Measurements from ENCODE around the gene IFT43. TPM values are rescaled to one million over a fixed set of nuclear protein-coding genes. Genes with fewer than 3 reads are reported as not detected.

Gene IFT43
- total RNA-seq, 4 donors from 2014 or later = 16.2 to 31.4 (median 26.1) TPM

DNA sequence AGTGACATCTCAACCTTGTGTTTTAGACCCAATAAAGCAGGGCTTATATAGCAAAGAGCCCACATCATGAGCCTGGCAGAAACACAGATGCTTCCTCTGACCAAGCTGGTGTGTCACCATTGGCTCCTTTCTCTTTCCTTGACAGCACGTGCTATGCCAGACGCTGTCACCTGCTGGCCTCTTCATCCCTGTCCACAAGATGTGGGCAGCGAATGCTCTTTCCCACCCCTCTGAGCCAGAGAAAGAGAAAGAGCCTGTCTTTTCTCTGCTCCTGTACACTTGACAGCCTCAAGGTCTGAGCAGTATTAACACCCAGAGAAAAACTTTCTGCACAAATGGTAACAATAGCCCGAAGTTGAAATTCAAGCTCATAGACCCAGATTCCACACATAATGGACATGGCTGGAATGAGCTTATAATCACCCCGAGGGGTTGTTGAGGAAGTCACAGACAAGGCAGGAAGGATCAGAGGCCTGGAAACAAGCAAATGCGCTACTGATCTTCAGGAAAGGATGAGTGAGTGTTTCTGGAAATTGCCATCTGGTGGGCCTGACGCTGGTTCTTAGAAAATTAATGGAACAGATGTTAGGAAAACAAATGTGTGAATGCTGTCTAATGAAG lies 12.7 kb upstream of the IFT43 start:
- Histone ChIP-seq H3K4me1 (peaks cover 0 to 37% (median 4%) of the 10 kb centered on the region in 4 donors), H3K27me3 (no peaks in the 10 kb centered on the region), H3K4me3 (no peak overlapping the region), H3K27ac (no peak overlapping the region), H3K36me3 (peaks cover 0 to 15% (median 0%) of the 10 kb centered on the region in 3 donors), H3K9me3 (no peaks in the 10 kb centered on the region)
- WGBS, 2 donors = 33 to 49% methylated on average over 7 of the region's 7 CpGs
- no peak for DNase-seq (ENCODE audit: low spot score in 2 of 2)
- TF ChIP-seq POLR2A (IDR thresholded peaks at IDR 0.05) = no peak
- TF ChIP-seq, protein P1, sequence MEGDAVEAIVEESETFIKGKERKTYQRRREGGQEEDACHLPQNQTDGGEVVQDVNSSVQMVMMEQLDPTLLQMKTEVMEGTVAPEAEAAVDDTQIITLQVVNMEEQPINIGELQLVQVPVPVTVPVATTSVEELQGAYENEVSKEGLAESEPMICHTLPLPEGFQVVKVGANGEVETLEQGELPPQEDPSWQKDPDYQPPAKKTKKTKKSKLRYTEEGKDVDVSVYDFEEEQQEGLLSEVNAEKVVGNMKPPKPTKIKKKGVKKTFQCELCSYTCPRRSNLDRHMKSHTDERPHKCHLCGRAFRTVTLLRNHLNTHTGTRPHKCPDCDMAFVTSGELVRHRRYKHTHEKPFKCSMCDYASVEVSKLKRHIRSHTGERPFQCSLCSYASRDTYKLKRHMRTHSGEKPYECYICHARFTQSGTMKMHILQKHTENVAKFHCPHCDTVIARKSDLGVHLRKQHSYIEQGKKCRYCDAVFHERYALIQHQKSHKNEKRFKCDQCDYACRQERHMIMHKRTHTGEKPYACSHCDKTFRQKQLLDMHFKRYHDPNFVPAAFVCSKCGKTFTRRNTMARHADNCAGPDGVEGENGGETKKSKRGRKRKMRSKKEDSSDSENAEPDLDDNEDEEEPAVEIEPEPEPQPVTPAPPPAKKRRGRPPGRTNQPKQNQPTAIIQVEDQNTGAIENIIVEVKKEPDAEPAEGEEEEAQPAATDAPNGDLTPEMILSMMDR (IDR thresholded peaks at IDR 0.05) = no peak
- no peak for TF ChIP-seq EP300 (IDR thresholded peaks at IDR 0.05)

DNA sequence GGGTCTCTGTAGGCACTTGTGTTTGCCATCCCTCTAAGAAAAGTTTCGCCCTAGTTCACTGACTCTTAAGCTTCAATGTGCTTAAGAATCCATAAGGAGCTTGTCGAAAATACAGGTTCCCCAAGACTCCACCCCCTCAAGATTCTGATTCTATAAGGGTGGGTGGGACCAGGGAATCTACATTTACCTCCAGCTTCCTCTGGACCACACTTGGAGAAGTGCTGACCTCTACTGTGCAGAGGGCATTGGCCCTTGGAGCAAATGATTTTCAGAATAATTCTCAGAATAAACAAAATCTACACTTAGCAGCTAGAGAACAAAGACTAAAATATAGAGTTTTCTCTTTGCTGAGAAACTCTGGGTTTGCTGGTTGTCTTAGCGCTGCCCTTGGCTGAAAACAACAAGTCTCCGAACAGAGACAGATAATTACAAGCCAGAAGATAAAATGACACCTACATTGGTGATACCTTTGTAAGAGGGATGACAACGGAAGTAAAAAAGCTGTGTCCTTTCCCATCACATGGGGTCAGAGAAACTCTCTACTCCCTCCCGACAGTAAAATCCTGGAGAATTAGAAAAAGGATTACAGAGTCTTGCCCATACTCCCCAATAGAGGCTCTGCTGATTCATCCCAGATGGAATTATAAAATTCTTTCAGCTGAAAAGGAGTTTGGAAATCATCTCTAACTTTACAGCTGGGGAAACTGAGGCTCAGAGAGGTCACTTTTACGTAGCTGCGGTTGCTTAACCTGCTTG lies 8.6 kb upstream of the IFT43 start:
- TF ChIP-seq EP300 (IDR thresholded peaks at IDR 0.05) (no peak), POLR2A (IDR thresholded peaks at IDR 0.05) (no peak)
- TF ChIP-seq, protein P1 (IDR thresholded peaks at IDR 0.05) = no peak
- Histone ChIP-seq H3K36me3 (no peaks in the 10 kb centered on the region), H3K9me3 (no peaks in the 10 kb centered on the region), H3K27me3 (no peaks in the 10 kb centered on the region), H3K4me3 (no peak overlapping the region), H3K27ac (peak overlapping the region in 1 of 4 donors; percentile 28), H3K4me1 (peaks cover 0 to 54% (median 18%) of the 10 kb centered on the region in 4 donors)
- DNase-seq (ENCODE audit: low spot score in 2 of 2) = no peak
- 51 to 54% methylated on average over 8 of the region's 8 CpGs for WGBS, 2 donors

DNA sequence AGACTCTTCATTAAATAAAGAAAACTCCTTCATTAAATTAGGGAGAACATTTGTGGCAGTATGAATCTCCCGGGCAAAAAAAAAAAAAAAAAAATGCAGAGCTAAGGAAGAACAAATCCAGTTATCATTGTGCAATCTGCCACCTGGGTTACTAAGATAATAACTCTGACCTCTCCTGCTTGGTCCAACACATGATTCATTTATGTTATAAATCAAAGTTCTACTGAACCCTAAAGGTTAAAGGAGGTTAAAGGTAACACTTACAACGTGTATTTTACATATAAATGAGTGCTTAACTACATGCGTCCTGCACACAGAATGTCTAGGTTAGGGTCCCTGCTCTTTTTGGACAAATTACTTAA lies 8.0 kb upstream of the IFT43 start:
- no peaks in the 10 kb centered on the region for H3K36me3 ChIP-seq
- no peak overlapping the region for H3K4me3 ChIP-seq
- 45 to 52% methylated on average over 3 of the region's 3 CpGs for WGBS, 2 donors
- H3K27ac ChIP-seq = peak overlapping the region in 1 of 4 donors; percentile 28
- DNase-seq (ENCODE audit: low spot score in 2 of 2) = no peak
- no peaks in the 10 kb centered on the region for H3K27me3 ChIP-seq
- no peaks in the 10 kb centered on the region for H3K9me3 ChIP-seq
- H3K4me1 ChIP-seq = peaks cover 0 to 54% (median 18%) of the 10 kb centered on the region in 4 donors
- TF ChIP-seq, protein P1 (IDR thresholded peaks at IDR 0.05) = no peak
- no peak for TF ChIP-seq EP300 (IDR thresholded peaks at IDR 0.05)
- no peak for TF ChIP-seq POLR2A (IDR thresholded peaks at IDR 0.05)

DNA sequence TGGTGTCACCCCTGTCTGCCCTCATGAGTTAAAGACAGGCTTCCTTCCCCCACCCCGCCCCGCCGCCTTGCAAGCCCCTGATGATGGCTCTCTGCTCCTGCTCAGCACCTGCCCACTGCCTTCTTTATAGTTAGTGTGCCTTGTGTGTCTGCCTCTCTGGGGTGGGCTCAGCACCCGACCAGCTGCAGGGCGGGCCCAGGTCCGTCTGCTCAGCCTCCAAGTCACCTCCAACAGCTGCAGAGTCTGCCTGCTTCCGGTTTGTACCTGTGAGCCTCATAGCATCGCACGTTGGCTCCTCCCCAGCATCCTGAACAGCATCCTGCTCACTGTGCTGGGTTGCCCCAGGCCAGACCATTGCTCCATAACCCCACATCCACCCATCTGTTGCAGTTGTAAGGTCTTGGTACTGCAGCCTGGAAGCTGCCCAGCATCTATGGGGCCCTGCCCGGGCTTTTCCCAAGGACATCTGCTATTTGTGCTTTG lies 7.3 kb upstream of the IFT43 start:
- peak overlapping the region in 1 of 4 donors; percentile 93 for H3K27ac ChIP-seq
- TF ChIP-seq, protein P1 (IDR thresholded peaks at IDR 0.05) = no peak
- no peak for TF ChIP-seq EP300 (IDR thresholded peaks at IDR 0.05)
- TF ChIP-seq POLR2A (IDR thresholded peaks at IDR 0.05) = no peak
- no peak for DNase-seq (ENCODE audit: low spot score in 2 of 2)
- no peaks in the 10 kb centered on the region for H3K9me3 ChIP-seq
- H3K4me3 ChIP-seq = no peak overlapping the region
- no peaks in the 10 kb centered on the region for H3K36me3 ChIP-seq
- WGBS, 2 donors = 69 to 82% methylated on average over 8 to 10 of the region's 10 CpGs
- no peaks in the 10 kb centered on the region for H3K27me3 ChIP-seq
- peaks cover 0 to 58% (median 20%) of the 10 kb centered on the region in 4 donors for H3K4me1 ChIP-seq

DNA sequence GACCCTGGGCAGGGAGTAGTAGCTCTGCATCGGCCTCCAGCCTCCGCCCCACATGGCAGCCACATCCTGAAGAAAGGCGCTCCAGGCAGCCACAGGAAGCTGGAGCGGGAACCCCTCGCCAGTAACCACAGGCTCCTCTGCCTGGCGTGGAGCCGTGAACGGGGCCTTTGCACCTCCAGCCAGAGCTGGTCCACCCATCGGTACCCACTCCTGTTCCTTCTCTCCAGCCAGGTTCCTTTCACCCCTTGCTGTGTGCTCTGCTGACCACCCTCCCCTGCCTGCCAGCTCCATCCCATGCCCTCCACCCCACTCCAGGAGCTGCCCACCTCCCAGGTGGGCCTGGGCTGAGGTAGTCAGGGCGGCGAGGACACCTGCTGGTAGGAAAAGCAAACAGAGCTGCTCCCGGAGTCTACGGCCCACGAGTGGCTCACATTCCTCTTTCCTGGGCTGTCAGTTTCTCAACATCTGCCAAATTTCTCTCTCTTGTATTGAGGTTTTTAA lies 6.4 kb upstream of the IFT43 start:
- Histone ChIP-seq H3K27ac (peak overlapping the region in 2 of 4 donors; percentile 93 to 95), H3K4me1 (peaks cover 0 to 59% (median 20%) of the 10 kb centered on the region in 4 donors)

More for the DNA sequence above, 6.4 kb upstream of the IFT43 start:
- no peak for TF ChIP-seq EP300 (IDR thresholded peaks at IDR 0.05)
- no peak for TF ChIP-seq POLR2A (IDR thresholded peaks at IDR 0.05)
- TF ChIP-seq, protein P1 (IDR thresholded peaks at IDR 0.05) = peak; percentile 17 to 68 (median 42)
- Histone ChIP-seq H3K9me3 (no peaks in the 10 kb centered on the region), H3K36me3 (no peaks in the 10 kb centered on the region), H3K27me3 (no peaks in the 10 kb centered on the region), H3K4me3 (peak overlapping the region in 2 of 4 donors; percentile 2 to 80)
- WGBS, 2 donors = 38 to 60% methylated on average over 14 of the region's 14 CpGs
- peak in 1 of 2 donors; percentile 24 for DNase-seq (ENCODE audit: low spot score in 2 of 2)
